GM21529 (cell line): ENCODE results near the gene MYL7.

ENCODE experiments used
- ATAC-seq: cut with Tn5 transposase; IDR thresholded peaks from one replicate; pipeline ENCODE4 v1.9.1; 2021; ENCODE audit not compliant: unreplicated experiment

MYL7 gene

GRCh38 chr7:44112997-44113763 lies 28.0 kb downstream of the MYL7 start:
- ATAC-seq = no peak

GRCh38 chr7:44112231-44112996 lies 28.7 kb downstream of the MYL7 start:
- ATAC-seq = no peak

GRCh38 chr7:44111761-44112160 lies 29.4 kb downstream of the MYL7 start:
- ATAC-seq = no peak

GRCh38 chr7:44110719-44111635 lies 30.2 kb downstream of the MYL7 start:
- ATAC-seq = no peak

- ATAC-seq = no peak
Observed at GRCh38 chr7:44109991-44110390, 31.1 kb downstream of the MYL7 start.

GRCh38 chr7:44108768-44109750 lies 32.1 kb downstream of the MYL7 start:
- no peak for ATAC-seq

- no peak for ATAC-seq
Observed at GRCh38 chr7:44107961-44108767, 33.0 kb downstream of the MYL7 start.

GRCh38 chr7:44107116-44107960 lies 33.8 kb downstream of the MYL7 start:
- ATAC-seq = no peak

- ATAC-seq = no peak
Observed at GRCh38 chr7:44106311-44107065, 34.6 kb downstream of the MYL7 start.

- no peak for ATAC-seq
Observed at GRCh38 chr7:44105832-44106231, 35.3 kb downstream of the MYL7 start.

GRCh38 chr7:44104860-44105771 lies 36.0 kb downstream of the MYL7 start:
- ATAC-seq = no peak

- ATAC-seq = no peak
Observed at GRCh38 chr7:44103923-44104859, 36.9 kb downstream of the MYL7 start, which contains the start of gene AEBP1. AEBP1 (plus strand) TSS chr7:44104345; CDS start chr7:44104666, 321 bp downstream.

- ATAC-seq = no peak
Observed at GRCh38 chr7:44103566-44103922, 37.6 kb downstream of the MYL7 start.

GRCh38 chr7:44102846-44103565 lies 38.1 kb downstream of the MYL7 start:
- no peak for ATAC-seq
